ENCODE measurements around the gene C1QTNF5. TPM values are rescaled to one million over a fixed set of nuclear protein-coding genes. Genes with fewer than 3 reads are reported as not detected.

C1QTNF5 gene
- total and polyA plus RNA-seq, 2 of the 8 experiments (the other 6 are each of a cell fraction or from before 2014, with no cell fraction given) = 2.2 to 2.7 TPM

- no peak for TF ChIP-seq CHD2 (IDR thresholded peaks at IDR 0.05; ENCODE audit: low read length)
- TF ChIP-seq POLR2AphosphoS5 (IDR thresholded peaks at IDR 0.05; ENCODE audit: low read depth, low read length) = no peak
- TF ChIP-seq TAF1 (IDR thresholded peaks at IDR 0.05; ENCODE audit: low read depth, low read length) = no peak
- TF ChIP-seq POU5F1 (IDR thresholded peaks at IDR 0.05; ENCODE audit: low read depth, low read length) = no peak
- no peak for TF ChIP-seq CHD1 (IDR thresholded peaks at IDR 0.05; ENCODE audit: low read depth, low read length)
Observed at GRCh38 chr11:119367661-119368120, 27.0 kb upstream of the C1QTNF5 start (continued).

All from H1 (cell line).